HG03196 (cell line): ENCODE data around the gene PRDM16.

ENCODE experiments used
- ATAC-seq: cut with Tn5 transposase; IDR thresholded peaks from one replicate; pipeline ENCODE4 v1.9.1; 2021; ENCODE audit not compliant: unreplicated experiment

Gene PRDM16

GRCh38 chr1:3250624-3251023 is 181.6 kb downstream of the PRDM16 start:
- ATAC-seq = no peak

GRCh38 chr1:3251099-3251806 is 182.2 kb downstream of the PRDM16 start:
- ATAC-seq = no peak

DNA sequence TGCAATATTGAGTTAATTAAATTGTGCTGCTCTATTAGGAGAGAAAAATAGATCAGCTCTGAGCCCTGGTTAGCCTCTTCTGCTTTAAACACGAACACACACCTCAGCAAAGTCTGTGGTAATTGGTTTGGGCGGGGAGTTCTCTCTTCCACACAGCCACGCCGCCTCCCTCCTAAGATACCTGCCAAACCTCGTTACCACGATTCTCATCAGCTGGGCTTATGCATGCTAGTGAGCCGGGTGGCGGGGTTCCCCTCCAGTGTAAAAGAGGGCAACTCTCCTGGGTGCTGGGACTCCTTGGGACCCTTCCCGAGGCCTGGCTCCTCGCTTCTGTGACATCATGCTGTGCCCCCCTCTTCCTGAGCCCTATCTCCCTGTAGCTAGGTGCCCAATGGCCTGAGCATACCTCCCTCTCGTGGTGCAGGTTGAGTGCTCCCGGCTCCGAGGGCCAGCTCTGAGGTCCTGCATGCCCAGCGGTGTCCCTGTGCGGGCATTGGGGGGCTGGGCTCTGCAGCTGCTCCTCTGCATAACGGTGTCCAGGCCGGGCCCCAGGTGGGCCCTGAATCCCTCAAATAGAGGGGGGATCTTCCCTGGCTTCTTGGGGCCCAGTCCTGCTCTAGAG is 182.9 kb downstream of the PRDM16 start:
- ATAC-seq = no peak

DNA sequence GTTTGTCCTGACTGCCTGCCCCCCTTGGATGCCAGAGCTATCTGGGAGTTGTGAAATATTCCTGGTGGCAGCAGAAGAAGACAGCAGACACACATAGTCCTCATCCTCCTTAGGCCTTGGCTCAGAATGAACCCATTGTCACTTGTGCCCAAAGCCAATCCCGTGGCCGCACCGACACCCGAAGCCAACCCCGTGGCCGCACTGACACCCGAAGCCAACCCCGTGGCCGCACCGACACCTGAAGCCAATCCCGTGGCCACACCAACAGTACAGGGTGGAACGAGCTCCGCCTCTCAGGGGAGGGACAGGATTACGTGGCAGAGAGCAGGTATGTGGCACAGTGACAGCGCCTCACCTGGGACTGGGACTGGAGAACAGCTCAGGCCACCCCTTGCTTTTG is 186.7 kb downstream of the PRDM16 start:
- ATAC-seq = no peak

DNA sequence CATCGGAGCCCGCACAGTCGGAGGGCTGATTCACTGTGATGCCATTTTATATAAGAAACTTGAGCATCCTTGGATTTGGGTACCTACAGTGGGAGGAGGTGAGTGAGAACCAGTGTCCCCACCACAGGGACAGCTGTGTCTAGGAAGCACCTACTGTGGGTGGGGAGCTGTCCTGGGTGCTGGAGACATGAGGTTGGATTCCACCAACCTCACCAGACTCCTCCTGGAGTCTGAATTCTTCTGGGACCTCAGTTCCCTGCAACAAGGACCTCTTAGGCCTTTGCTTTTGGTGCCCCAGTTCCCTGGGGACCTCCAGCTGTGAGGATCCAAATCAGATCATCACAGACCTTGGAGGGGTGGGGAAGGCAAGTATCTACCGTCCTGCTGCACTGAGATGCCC is 188.8 kb downstream of the PRDM16 start:
- no peak for ATAC-seq

GRCh38 chr1:3258386-3259003 is 189.5 kb downstream of the PRDM16 start:
- ATAC-seq = no peak

- ATAC-seq = no peak
These were observed 190.0 kb downstream of the PRDM16 start for GRCh38 chr1:3259020-3259419.

DNA sequence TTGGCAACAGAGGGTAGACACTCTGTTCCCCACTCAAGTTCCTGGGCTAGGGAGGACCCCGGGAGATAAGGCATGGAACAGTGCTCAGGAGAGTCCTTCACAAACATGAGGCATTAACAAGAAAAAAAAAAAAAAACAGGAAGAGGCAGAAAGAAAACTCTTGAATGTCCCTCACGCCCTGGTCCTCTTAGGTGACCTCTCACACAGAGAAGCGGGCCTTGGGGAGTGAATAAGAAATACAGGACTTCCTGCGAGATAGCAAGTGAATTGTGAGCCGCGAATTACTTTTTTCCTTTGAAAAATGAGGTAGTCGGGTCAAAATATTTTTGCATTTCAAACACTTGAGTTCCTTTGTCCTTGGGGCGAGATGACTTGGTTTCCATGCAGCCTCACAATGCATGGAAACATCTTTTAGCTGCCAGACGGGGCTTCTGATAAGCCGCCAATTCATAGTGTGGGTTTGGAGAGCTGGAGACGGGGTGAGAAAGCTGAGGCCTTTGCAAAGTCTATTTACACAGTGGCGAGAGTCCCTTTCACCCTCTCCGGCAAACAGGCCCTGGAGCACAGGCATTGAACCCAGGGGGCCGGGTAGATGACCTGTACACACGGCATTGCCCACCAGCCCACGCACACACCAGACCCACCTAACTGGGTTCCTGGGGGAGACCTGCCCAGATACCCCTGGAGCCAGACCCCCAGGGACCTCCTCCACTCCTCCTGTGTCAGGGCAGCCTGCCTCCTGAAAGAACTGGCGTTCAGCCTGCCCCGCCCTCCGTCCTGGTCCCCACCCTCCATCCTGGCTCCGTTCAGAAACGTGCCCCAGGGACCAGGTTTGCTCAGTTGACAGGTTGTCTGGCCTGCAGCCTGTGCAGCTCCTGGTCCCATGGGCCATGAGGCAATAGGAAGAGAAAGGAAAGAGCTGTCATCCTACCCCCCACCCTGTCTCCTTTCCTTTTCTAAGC is 192.3 kb downstream of the PRDM16 start:
- no peak for ATAC-seq

DNA sequence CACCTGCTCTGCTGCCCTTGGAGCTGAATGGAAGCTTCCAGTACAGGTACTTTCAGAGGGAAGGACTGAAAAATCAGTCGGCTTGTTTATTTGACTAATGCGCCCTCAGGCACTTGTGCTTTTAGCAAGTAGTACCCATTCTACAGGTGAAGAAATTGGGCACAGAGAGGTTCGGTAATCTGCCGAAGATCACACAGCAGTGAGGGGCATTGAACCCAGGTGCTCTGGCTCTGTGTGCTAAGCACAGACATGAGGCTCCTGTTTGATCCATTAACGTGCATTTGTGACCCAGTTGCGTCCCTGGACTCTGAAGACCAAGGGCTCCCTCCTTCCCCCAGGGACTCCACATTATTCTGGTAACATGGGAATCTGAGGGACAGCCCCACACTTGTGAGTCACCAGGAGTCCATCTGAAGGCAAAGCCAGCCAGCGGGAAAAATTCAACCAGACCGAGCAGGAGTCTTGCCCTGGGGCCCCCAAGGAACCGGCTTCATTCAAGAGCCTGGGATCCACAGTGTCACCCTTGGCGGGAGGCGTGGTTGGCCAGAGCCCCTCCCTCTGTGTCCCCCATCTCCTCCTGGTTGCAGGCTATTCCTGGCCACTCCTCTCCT is 193.1 kb downstream of the PRDM16 start:
- ATAC-seq = no peak

DNA sequence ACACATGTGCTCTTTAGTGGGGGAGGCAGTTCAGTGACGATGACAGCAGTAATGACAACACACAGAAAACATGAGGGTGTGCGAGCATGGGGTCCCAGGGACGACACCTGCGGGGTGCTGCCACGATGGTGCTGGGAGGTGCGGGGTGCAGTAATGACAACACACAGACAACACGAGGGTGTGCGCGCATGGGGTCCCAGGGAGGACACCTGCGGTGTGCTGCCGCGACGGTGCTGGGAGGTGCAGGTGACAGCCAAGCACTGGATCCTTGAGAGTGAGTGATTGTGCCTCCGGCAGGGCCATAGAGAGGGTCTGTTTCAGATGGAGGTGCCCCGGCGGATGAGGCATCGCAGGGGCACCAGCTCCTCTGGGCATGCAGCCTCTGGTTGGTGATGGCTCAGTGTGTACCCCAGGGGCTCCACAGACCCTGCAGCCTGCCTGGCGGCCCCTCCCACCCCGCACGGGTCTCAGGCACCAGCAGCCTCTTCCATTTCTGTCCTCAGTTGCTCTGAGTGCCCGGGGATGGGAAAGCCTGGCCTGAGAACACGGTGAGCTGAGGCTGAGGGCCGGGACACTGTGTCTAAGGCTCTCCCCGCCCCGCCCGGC is 193.8 kb downstream of the PRDM16 start:
- ATAC-seq = no peak

GRCh38 chr1:3263790-3264189 is 194.8 kb downstream of the PRDM16 start:
- ATAC-seq = no peak

DNA sequence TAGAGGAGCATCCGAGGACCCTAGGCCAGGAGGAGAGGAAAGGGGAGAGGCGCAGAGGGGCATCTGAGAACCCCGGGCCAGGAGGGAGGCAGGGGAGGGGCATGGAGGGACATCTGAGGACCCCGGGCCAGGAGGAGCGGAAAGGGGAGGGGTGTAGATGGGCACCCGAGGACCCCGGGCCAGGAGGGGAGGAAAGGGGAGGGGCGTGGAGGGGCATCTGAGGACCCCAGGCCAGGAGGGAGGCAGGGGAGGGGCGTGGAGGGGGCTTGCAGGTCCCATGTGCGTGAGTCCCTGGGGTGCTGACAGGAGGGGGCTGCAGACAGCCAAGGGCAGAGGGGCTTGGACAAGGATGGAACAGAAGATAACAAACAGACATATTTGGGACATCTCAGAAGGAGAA is 195.5 kb downstream of the PRDM16 start:
- ATAC-seq = no peak

GRCh38 chr1:3265835-3266805 is 197.1 kb downstream of the PRDM16 start:
- no peak for ATAC-seq

DNA sequence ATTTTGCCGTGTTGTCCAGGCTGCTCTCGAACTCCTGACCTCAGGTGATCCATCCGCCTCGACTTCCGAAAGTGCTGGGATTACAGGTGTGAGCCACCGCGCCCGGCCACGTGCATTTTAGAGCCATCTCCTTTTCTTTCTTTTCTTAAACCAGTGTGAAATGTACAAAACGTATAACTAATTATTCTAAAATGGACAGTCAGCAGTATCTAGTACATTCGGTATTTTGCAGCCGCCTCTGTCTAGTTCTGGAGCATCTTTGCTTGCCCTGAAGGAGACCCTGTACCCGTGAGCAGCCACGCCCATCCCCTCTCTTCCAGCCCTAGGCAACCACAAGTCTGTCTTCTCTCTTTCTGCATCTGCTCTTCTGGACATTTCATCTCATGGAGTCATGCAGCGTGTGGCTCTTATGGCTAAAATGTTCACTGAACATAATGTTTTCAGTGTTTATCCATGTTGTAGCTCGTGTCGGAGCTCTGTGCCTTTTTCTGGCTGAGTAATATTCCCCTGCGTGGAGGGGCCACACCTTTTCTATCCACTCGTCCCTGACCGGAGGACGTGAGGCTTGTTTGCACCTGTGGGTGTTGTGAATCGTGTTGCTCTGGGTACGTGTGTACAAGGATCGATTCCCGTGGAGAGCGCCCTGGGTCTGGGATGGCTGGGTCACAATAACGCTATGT is 198.0 kb downstream of the PRDM16 start:
- no peak for ATAC-seq

DNA sequence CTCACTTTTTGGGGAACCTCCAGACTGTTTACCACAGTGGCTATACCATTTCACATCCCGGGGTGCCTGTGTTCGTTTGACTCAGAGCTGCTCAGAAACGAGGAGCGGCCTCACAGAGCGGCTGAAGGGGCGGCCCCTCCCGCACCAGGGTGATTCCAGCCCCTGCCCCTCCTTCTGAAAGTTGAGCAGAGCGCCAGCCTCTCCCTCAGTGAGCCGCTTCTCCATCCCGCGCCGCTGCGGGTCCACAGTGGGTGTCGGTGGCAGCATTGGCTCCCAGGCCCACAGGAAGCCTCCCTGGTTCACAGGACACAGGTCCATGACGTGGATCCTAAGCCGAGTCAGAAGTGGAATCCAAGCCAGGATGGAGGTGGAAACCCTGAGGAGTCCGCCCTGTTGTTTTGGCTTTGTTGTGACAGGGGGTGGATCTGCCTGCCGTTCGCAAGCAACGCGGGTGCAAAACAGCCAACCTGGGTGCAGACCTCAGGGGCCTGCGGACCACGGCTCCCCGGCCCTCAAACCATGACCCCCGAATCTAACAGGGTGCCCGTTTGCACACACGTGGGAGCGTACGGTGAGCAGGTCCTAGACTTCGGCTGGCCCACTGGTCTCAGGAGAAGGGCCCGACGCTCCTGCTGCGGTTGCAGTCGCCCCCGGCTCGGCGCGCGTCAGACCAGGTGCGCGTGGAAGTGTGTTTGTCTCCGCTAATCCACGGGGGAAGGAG is 198.7 kb downstream of the PRDM16 start:
- no peak for ATAC-seq

DNA sequence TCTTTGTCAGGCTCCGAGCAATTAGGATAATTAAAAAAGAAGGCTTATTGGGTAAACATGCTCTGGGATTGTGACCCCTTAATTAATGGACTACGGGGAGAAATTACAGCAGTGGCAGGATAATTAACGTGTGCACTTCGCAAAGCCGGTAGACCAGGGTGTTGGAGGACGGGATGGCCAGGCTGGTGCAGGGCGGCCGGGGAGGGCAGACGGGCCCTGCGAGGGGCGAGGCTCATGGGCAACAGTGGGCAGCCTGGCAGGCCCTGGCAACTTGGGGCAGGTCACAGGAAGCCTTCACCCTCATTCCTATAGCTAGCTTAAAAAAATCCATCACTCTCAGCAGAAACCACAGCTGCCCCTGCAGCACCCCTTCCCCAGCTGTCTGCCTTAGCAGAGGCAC is 199.3 kb downstream of the PRDM16 start:
- no peak for ATAC-seq

GRCh38 chr1:3270403-3271245 is 201.6 kb downstream of the PRDM16 start:
- no peak for ATAC-seq
